Right atrium auricular region (tissue), 2 donors: ENCODE measurements around the gene MAP3K4. TPM values are rescaled to one million over a fixed set of nuclear protein-coding genes. Genes with fewer than 3 reads are reported as not detected.
A peak's percentile ranks its signal among the peaks of the same experiment; 100 is the strongest.

Experiments
- DNase-seq: peaks from one replicate; pipeline ENCODE4 v3.0.0-alpha.2; 2019; ENCODE audit warnings: low spot score
- H3K27ac ChIP-seq, 2 donors: fragments of 200-600 bp; sonication (generic); 1 replicate in 1 of 2; 2 replicates in 1 of 2; pipeline ENCODE4 v1.5.1; 2016 to 2019
- H3K27me3 ChIP-seq, 2 donors: fragments of 200-600 bp; sonication (generic); one replicate each; pipeline versions ENCODE4 v1.5.1 to v1.6.0; 2017 to 2019
- H3K36me3 ChIP-seq: fragments of 200-600 bp; sonication (generic); one replicate; pipeline ENCODE4 v1.5.1; 2016
- H3K4me1 ChIP-seq, 2 donors: fragments of 200-600 bp; sonication (generic); one replicate each; pipeline versions ENCODE4 v1.5.1 to v1.6.0; 2017 to 2019
- H3K4me3 ChIP-seq, 2 donors: fragments of 200-600 bp; sonication (generic); 1 replicate in 1 of 2; 2 replicates in 1 of 2; pipeline ENCODE4 v1.5.1; 2017 to 2019; ENCODE audit warnings: mild to moderate bottlenecking in 1 of 2, moderate library complexity in 1 of 2
- H3K9me3 ChIP-seq, 2 donors: fragments of 200-600 bp; sonication (generic); one replicate each; pipeline ENCODE4 v1.5.1; 2019
- CTCF ChIP-seq, 2 donors: fragments of 200-600 bp; sonication (generic); IDR thresholded peaks; one replicate each; pipeline ENCODE4 v1.5.1; 2019; ENCODE audit warnings: antibody characterized with exemption in 2 of 2
- total RNA-seq, 2 donors: library from RNA; depleted of rRNA; stranded (reverse); fragments of >200 nt; gene quantifications; one replicate each; pipeline ENCODE4 v1.1.0, GENCODE V29; 2016

MAP3K4 gene
- total RNA-seq, 2 donors from 2014 or later: 15.6 to 17.2 TPM

GRCh38 chr6:161164182-161164625 is 172.6 kb downstream of the MAP3K4 start:
- Histone ChIP-seq H3K27me3 (no peaks in the 10 kb centered on the region), H3K36me3 (no peaks in the 10 kb centered on the region)
- DNase-seq: peak; percentile 36

GRCh38 chr6:161166176-161166575 is 174.6 kb downstream of the MAP3K4 start:
- H3K4me1 ChIP-seq: no peaks in the 10 kb centered on the region
- peak; percentile 43 for DNase-seq
- H3K27me3 ChIP-seq: no peaks in the 10 kb centered on the region
- TF ChIP-seq CTCF (IDR thresholded peaks at IDR 0.05): no peak
- H3K9me3 ChIP-seq: no peaks in the 10 kb centered on the region
- no peak overlapping the region for H3K4me3 ChIP-seq
- H3K27ac ChIP-seq: no peak overlapping the region
- H3K36me3 ChIP-seq: no peaks in the 10 kb centered on the region

More at GRCh38 chr6:161164182-161164625, 172.6 kb downstream of the MAP3K4 start:
- H3K4me3 ChIP-seq: no peak overlapping the region
- no peaks in the 10 kb centered on the region for H3K4me1 ChIP-seq
- TF ChIP-seq CTCF (IDR thresholded peaks at IDR 0.05): no peak
- no peaks in the 10 kb centered on the region for H3K9me3 ChIP-seq
- H3K27ac ChIP-seq: no peak overlapping the region

- H3K36me3 ChIP-seq: no peaks in the 10 kb centered on the region
- no peaks in the 10 kb centered on the region for H3K4me1 ChIP-seq
- H3K4me3 ChIP-seq: no peak overlapping the region
- no peak for DNase-seq
- H3K27ac ChIP-seq: no peak overlapping the region
- H3K9me3 ChIP-seq: no peaks in the 10 kb centered on the region
- no peaks in the 10 kb centered on the region for H3K27me3 ChIP-seq
- no peak for TF ChIP-seq CTCF (IDR thresholded peaks at IDR 0.05)
Measured at GRCh38 chr6:161166677-161167076, 175.1 kb downstream of the MAP3K4 start.
